ENCODE results near the gene MAPRE3.

MAPRE3 gene

DNA sequence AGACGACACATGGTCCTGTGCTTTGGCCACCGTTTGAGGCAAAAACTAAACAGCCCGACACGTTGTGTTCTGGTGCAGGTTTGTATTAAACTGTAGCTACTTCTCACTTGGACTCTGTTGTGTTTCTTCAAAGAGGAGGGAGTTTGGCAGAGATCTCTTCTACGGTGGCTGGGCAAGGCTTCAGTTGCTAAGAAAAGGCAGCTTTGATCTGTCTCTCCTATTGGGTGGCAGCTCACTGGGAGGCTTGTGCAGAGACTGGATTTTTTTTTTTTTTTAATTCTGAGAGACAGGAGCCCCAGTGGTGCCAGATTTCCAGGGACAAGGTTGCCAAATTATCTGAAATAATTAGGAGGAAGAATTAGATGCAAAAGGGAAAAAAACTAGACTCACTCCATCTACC, 20.2 kb upstream of the MAPRE3 start:
- DNase-seq (ENCODE audit: low read depth in 2 of 2): no peak

DNA sequence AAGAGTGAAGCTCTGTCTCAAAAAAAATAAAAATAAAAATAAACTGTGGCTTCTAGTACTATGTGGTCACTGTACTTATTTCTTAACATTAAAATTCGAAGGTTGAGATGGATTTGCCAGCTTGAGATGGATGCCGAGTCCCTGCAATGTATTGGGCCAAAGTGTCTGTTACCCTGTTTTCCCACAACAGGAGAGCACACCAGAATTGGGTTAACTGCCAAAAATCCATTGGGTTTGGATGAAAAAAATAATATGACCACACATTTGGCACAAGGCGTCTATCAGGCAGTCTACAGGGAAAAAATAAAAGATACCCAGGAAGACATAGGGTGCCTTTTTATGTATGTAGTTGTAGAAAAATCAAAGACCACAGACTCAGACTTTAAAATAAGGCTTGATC, 19.2 kb upstream of the MAPRE3 start:
- DNase-seq (ENCODE audit: low read depth in 2 of 2): no peak

DNA sequence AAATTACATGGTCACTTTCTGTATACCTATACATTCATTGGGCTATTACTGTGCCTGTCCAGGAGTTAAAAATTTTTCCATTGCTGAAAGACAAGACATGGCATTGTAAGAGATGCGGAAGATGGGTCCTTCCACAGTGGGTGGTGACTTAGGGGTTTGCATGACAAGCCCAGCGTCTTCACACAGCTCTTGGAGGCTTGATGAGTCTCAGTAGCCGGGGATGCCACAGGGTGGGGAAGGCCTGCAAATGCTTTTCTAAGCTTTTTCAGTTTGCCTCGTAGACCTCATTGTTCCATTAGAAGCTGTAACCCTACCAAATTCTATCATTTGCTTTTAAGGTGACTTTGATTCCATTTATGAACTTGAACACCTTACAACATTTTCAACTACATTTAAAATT, 18.1 kb upstream of the MAPRE3 start:
- no peak for DNase-seq (ENCODE audit: low read depth in 2 of 2)

DNA sequence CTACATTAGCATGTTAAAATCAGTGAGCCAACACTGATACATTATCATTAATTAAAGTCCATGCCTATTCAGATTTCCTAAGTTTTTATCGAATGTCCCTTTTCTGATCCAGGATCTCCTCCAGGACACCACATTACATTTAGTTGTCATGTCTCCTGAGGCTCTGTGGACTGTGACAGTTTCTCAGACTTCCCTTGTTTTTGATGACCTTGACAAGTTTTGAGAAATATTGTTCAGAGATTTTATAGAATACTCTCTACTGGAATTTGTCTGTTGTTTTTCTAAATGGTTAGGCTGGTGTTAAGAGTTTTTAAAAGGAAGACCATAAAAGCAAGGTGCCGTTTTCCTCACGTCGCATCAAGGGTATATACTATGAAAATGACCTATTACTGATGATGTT, 16.3 kb upstream of the MAPRE3 start:
- no peak for DNase-seq (ENCODE audit: low read depth in 2 of 2)

DNA sequence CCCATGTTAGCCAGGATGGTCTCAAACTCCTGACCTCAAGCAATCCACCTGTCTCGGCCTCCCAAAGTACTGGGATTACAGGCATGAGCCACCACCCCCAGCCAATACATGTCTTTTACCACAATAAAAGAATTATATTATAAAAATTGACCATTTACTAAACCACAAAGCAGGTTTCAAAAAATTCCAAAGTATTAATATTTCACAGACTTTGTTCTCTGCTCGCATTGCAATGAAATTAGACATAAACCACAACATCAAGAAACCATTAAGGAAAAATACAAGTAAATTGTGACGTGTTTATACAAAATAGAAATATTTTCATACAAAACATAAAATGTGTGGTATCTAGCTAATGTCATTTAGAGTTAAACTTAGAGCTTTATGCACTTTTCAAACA, 13.4 kb upstream of the MAPRE3 start:
- no peak for DNase-seq (ENCODE audit: low read depth in 2 of 2)

DNA sequence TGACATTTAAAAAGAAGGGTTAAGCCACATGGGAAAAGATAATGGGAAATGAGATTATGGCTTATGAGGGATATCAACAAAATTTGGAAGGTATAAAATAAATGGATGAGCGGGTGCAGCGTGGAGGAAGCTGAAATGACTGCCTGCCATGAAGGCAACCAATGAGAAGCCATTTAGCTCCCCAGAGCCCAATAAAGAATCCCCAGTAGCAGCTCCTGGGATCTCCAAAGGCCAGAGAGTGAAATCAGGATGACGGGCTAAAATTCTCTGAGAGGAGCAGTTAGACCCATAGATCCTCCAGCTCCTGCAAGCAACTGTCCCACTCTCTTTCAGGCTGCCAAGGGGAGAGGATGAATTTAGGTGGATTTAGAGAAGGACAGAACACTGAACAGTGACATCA, 12.9 kb upstream of the MAPRE3 start:
- no peak for DNase-seq (ENCODE audit: low read depth in 2 of 2)

DNA sequence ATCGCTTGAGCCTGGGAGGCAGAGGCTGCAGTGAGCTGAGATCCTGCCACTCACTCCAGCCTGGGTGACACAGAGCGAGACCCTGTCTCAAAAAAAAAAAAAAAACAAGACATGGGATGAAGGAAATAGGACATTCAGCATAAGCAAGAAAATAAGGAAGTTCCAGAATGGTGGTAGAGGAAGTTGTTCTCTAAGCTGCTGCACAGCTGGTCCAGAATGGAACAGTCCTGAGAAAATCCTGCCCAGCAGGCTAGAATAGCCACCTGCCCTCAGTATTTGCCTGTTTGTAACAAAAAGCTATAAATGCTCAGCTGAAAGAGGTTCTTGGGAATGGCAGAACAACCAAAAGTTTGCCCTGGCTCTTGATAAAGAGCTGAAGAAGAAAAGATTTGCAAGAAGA, 11.1 kb upstream of the MAPRE3 start:
- no peak for DNase-seq (ENCODE audit: low read depth in 2 of 2)

DNA sequence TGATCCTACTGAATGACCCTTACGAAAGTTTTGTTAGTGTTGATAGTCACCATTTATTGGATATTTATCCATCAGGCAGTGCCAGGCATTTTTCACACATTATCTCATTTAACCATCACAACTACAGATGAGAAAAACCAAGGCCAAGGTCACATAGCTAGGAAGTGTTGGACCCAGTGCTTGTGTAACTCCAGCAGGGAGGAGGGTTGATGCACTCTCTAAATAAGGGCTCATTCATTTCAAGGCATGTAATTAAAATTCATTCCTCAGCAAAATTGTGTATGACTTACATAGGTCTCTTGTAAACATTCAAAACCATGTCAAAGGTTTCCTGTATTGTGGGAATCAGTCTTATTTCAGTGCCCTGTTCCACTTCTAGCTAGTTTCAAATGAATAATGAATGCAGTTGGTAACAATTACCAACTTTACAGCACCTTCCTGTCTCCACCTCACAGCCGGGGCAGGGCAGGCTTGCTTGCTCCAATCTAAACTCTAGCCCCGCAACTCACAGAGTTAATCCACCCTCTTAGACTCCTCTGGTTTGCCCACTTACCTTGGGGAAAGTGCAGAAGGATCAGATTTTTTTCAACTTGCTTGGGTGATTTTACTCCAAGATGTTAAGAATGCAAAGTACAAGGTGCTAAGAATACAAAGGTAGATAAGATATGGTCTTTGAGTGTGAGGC, 5.8 kb upstream of the MAPRE3 start:
- no peak for DNase-seq (ENCODE audit: low read depth in 2 of 2)

DNA sequence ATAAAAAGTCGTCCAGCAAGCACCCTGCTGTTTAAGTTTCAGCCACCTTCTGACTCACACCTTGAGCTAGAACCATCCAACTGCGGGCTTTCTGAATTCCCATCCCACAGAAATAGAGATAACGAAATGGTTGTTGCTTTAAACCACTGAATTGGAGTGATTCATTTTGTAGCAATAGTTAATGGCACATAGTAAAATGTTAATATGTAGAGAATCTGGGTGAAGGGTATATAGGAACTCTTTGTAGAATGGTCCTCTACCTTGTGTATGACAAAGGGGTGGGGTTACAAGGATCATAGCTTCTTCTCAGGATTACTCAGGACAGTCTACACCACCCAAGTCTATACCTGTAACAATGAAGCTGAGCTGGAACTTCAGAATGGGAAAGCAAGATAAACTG, 2.4 kb upstream of the MAPRE3 start:
- DNase-seq (ENCODE audit: low read depth in 2 of 2): no peak

DNA sequence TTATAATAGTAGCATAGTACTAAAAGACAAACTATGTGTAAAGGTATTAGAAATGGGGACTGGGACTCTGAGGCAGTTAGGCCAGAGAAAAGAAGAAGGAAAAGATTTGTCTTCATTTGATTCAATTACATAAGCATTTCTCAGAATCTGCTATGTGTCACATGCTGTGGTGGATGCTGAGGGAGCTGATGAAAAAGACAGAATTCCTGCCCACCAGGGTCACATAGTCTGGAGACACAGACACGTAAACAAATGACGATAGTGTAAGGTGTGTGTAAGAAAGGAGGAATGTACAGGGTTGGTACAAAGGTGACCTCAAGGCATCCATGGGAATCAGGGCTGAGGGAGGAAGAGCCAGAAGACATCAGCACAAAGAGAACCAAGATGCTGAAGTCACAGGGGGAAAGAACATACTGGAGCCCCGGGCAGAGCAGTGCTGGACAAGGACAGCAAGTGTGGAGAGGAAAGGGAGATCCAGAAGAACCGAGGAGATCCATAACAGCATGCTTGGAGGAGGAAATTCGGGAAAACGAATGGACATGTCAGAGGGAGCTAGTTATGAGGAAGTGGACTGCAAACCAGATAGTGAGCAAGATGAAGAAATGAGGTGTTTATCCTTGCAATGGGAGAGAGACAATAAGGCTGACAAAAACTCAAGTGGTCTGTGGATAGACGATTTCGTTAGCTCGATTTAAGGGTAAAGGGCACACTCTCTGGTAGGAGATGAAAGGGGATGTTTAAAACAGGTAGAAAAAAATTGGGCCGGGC, 1.2 kb upstream of the MAPRE3 start:
- no peak for DNase-seq (ENCODE audit: low read depth in 2 of 2)

DNA sequence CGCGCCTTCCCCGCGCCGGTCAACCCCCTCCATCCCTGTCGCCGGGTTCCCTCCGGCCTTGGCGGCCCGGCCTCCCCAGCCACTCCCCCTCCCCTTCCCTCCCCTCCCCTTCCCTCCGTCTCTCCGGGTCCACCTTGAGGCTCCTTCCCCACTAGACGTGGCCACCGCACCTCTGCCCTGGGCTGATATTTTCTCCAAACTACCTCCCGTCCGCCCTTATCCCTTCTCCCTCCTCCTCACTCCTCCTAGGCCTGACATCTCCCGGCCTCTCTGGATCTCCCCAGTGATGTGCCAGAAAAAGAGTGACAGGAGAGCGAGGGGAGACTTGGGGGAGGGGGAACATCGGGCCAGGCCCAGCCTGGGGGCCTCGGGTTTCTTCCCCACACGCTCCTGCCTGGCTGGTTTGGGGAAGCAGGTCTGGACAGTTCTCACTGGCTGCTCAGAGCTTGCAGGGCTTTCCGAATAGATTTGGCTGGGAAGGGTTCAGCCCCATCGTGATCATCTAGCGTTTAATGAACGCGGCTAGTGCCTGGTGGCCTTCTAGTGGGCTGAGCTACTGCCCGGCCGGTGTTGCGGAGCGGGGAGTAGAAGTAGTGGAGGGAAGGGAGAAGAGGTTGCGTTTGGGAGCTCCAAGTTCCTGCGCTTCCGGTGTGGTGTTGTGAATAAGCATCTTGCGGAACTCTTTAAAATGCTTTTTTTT, 641 bp downstream of the MAPRE3 start:
- DNase-seq (ENCODE audit: low read depth in 2 of 2): no peak

DNA sequence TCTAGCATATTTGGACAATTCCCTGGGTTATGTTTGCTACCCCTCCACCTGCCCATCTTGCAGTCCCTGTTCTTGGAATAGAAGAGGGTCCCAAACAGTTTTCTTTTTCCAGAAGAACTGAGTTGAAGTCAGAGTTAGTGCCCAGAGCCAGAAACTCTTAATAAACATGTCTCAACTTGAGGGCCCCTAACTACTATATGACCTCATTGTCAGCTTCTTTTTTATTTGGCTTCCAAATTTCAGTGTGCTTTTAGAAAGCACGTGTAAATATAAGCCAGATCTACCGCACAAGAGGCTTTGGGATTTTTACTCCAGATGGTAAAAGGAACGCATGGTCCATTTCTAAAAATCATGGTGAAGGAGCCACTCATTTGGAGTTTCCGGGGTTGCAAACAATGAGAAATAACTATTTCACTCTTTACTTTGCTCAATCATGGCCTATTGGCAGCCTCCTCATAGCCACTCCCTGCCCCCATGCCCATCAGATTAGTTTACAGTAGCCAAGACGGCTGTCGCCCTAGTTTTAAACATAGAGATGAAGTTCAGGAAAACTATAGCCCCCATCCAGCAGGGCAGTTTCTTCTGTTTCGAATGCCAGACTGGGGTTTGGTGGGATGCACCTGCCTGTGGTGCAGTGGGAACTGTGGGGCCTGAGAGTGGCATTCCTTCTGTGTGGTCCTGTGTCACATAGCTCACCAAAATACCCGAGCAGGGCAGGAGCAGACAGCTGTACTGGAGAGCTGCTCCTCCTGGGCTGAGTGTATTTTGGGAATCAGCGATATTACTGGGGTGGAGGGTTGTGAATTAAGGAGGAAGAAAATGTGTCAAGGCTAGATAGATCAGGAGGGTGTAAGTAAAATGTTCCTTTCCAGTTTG, 1.7 kb downstream of the MAPRE3 start:
- no peak for DNase-seq (ENCODE audit: low read depth in 2 of 2)

DNA sequence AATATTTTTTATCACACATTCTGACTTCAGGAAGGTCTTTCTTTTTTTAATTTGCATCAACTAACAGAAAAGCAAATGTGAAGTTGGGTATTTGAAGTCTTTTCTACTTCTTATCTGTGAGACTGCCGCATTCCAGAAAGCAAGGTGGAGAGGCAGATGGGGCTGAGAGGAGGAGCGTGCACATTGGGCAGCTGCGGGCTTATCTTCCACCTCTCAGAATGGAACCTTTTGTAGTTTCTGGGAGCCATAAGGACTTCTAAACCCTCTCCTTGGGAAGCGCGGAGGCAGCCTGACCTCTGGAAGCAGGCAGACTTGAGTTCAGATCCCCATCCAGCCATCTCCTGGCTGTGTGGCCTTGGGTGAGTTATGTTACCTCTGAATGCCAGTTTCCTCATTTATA, 3.9 kb downstream of the MAPRE3 start:
- DNase-seq (ENCODE audit: low read depth in 2 of 2): no peak

DNA sequence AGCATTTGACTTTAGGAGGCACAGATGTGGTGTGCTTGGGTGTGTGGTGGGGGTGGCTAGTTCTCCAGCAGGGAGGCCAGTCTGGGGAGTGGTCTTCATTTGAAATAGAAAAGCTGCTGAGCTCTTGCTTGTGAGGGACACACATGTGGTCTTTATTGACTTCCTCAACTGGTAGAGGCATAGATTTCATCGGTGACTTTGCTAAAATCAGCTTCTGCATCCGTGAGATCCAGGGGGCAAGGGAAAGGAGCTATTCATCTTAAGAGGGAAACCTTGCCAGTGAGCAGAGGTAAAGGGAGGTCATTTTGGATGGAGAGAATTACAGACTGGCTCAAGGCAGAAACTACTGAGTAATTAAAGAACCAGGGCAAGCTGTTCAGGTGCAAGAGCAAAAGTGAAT, 4.7 kb downstream of the MAPRE3 start:
- no peak for DNase-seq (ENCODE audit: low read depth in 2 of 2)

DNA sequence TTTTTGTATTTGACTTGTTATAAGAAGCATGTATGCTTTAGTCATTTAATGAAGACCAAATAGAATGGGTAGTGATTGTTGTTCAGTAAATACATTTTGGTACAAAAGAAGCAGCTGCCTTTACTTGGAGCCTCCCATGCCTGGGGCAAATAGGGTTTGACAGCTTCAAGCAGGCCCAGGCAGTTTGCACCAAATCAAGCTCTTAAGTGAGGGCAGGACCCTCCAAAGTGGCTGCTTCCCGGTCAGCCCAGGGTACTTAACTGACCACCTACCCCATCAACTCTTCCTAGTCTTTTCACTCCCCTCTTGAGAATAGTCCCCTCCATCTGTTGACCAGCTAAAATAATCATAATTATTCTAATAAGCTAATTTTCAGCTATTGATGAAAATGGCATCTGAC, 5.2 kb downstream of the MAPRE3 start:
- DNase-seq (ENCODE audit: low read depth in 2 of 2): no peak

DNA sequence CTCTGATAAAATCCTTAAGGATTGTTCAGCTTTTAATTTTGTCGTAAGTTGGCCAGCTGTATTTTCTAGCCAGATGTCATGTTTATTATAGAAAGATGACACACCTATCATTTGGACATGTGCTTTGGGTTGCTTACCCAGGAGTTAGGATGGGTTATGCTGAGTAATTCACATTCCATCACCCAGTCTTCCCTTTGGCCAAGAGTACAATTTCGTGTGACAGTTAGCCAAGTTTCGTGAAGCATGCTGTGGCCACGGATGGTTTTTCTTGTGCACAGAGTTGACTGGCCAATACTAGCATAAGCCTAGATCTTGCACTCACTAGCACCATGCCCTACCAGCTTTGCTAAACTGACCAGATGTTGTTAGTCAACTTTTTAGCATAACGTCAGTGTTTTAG, 5.8 kb downstream of the MAPRE3 start:
- no peak for DNase-seq (ENCODE audit: low read depth in 2 of 2)

DNA sequence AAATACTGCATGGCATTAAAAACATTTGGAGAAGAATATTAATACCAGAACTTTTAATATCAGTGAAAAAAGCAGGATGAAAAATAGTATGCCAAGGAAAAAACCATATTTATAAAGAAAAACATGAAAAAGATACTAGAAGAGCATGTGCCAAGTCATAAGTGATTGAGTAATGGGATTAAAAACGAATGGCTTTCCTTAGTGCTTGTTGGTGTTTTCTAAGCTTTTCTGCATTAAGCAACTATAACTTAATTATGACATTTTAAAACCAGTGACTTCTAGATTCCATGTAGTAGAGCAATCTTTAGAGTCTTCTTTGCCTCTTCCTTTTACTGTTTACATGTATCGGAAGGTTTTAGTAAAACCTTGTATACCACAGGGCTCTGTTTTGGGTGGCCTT, 6.6 kb downstream of the MAPRE3 start:
- no peak for DNase-seq (ENCODE audit: low read depth in 2 of 2)

DNA sequence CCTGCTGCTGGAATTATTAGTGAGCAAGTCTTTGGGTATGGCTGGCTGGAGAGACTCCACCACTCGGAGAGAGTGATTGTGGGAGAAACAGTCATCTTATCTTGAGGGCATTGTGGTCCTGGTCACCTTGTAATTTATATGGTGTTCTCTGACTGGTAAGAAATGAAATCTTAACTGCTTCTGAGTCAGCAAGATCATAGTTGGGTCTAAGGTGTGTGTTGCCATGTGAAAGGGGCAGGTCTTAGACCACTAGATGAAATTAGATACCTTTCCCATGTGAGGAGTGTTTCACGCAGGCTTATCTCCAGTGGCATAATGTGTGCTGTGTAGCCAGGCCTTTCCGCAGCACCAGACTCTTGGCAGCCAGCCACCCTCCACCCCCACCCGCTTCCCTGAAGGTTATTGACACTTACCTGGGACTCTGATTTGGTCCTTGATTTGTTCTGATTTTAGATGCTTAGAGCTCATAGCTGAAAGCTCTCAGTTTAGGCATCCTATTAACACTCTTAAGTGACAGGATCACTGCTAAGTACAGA, 7.7 kb downstream of the MAPRE3 start:
- DNase-seq (ENCODE audit: low read depth in 2 of 2): no peak

DNA sequence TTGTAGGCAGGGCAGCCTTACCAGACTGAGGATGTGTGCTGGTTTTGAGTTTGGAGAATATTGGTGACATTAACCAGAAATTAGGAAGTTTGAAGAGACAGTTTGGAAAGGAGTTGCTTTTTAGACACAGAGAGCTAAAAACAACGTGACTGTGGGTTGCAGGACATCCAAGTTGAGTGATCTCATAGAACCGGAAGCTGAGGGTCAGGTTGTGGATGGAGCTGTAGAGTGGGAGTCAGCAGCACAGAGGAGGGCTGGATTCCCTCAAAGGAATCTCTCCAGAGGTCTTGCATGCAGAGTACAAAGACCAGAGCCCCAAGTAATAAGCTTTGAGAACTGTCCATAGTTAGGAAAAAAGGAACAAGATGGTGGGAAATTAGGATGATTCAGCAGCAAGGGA, 9.3 kb downstream of the MAPRE3 start:
- DNase-seq (ENCODE audit: low read depth in 2 of 2): no peak

DNA sequence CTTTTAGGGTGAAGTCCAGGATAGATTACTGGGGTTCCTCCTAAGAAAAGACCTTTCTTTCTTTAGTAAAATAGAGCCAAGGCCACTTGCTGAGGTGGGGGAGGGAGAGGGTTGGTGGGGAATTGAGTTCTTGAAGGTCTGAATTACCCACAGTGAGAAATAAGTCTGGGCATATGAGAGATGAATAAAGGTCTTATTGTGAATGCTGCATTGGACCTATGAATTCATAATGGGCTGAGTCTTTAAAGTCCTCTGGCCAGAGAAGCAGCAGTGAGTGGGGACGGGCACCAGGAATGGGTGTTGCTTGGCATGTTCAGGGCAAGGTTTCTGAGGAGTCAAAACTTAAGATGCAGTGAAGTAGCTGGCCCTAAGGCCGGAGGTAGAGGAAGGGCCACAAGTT, 10.5 kb downstream of the MAPRE3 start:
- no peak for DNase-seq (ENCODE audit: low read depth in 2 of 2)

DNA sequence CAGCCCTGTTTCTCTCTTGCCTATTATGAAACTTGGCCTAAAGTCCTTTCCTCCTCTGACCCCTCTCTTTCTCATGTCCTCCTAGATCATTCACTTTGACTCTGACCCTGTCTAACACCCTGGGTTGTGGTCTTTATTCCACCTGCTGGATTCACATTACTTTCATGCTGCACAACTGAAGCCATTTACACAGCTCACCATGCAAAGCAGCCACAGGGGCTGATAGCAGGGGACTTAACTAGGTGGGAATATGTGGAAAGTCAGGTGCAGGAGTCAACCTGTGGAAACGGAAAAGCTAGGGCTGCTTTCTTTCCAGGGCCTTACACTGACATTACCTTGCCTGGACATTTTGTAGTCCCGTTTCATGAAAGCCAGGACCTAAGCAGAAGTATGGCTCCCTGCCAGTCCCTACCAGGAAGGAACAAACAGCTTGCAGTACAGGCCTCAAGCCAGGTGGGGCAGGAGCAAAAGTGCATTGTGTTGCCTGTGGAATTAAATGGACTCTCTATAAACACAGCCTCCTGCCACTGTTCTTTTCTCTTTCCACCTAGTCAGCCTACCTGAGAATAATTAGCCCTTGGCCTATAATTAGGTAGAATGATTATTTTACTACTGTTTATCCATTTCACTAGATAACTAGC, 11.8 kb downstream of the MAPRE3 start:
- no peak for DNase-seq (ENCODE audit: low read depth in 2 of 2)
